ENCODE data around the gene RASL11B.
"Not testable (repeated sequence)": the region's sequence is repeated elsewhere in the genome, so short reads cannot be mapped to it uniquely, and the experiment has no call there.

Gene RASL11B, protein sequence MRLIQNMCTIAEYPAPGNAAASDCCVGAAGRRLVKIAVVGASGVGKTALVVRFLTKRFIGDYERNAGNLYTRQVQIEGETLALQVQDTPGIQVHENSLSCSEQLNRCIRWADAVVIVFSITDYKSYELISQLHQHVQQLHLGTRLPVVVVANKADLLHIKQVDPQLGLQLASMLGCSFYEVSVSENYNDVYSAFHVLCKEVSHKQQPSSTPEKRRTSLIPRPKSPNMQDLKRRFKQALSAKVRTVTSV

DNA sequence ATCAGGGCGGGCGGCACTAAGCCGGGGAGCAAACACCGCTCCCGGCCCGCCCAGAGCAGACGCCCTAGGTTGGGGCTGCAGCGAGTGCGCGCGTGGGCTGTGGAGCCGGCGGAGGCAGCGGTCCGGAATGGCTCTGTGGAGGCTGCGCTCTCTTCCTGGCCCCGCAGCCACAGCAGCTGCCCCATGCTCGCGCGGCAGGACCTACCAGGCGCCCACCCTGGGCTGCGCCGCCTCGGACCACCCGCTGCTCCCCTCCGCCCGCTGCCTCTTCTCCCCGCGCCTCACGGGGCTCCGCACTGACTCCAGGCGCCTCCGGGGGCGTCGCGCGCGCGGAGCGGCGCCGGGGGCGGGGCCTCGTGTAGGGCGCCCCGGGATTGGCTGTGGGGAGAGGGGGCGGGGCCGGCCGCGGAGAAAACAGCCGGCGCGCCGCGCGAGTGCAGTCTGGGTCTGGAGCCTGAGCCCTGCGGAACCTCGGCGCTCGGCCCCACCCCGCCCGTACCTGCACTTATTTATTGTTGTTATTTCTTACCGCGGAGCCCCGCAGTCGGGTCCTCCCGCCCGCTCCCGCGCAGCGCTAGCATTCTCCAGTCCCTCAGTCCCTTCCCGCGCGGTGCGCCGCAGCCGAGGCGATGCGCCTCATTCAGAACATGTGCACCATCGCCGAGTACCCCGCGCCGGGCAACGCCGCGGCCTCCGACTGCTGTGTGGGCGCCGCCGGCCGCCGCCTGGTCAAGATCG is at the start of gene RASL11B:
RASL11B (plus strand) TSS at position 439 of the 738 bp plus-strand sequence; CDS start at position 630, 191 bp downstream.
- peak; percentile 87 for DNase-seq

DNA sequence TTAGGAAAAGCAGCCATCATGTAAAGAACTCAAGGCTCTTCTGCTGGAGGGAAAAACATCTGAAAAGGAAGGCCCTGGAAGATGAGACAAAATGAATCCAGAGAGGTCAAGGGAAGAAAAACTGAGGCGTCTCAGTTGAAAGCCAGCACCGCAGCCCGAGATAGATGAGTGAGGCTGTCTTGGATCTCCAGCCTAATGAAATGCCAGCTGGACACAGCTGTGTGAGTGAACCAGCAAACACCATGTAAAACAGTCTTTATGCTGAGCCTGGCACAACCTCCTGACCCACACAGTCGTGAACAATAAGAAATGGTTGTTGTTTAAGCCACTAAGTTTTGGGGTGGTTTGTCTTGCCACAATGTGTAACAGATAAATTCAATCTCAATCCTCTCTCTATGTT is 48.6 kb upstream of the RASL11B start:
- no peak for DNase-seq

DNA sequence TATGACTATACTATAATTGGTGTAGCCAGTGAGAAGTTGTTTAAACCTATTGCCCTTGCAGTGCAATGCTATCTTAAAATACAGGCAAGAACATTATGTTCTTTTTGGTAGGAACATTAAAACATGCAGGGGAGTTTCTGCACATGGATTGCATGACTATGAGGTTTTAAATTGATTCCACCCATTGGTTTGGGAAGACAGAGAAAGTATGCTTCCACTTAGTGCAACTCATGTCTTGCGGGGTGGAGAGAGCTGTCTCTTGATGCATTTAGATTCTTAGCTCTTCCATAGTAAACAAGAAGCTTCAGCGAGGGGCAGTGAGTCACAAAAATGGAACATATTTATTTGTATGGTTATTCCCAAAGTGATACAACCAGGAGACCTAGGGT is 39.5 kb upstream of the RASL11B start:
- no peak for DNase-seq

DNA sequence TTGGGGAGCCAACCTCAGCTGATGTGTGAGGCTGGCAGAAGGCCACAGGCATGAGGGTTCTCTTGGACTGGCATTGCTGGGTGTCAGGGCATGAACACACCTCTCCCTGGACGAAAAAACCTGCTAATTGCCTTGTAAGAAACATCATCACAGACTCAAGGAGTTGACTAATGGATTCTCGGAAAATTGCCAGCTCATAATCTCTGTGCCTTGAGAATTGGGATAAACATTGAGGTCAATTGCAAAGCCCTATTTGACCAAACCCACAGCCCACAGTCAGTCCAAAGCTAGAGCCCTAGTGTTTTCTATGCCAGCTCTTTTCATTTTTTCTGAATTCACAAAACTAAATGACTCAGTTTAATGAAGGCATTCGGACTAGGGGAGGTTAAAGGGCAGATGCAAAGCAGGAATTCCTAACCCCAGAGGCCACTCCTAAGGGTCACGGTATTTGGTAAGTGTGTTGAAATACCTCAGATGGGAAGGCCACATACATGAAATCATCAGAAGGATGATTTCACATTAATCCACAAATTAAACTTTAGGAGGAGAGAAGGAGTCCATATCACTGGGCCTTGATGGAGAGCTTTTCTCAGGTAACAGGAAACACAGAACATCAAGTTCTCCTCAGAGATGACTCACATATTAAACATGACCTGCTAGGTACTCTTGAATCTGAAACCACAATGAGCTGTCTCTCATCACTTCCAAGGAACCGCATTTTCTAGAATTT is 39.0 kb upstream of the RASL11B start:
- no peak for DNase-seq

DNA sequence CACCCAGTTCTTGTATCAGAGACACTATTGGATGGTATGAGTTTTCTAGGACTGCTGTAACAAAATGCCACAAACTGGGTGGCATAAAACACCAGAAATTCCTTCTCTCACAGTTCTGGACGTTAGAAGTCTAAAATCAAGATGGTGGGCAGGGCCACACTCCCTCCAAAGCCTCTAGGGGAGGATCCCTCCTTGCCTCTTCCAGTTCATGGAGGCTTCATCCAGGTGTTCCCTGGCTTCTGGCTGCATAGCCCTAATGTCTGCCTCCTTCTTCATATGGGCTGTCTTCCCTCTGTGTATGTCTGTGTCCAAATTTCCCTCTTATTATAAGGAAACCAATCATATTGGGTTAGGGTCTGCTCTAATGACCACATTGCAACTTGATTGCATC is 38.4 kb upstream of the RASL11B start:
- DNase-seq: no peak

DNA sequence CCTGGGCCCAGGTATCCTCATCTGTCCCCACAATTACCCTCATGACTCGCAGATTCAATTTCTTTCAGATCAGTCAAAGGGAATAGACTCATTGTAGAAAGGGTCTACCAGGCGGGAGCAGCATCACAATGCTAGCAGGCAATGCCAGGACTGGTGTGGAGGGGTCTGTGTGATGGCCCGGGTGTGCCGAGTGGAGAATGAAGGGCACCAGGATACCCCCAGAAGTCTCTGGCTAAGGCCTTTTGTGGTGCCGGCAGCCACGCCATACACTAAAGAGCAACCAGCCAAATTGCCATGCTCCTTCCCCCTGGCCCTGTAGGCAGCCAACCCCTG is 37.9 kb upstream of the RASL11B start:
- DNase-seq: no peak

DNA sequence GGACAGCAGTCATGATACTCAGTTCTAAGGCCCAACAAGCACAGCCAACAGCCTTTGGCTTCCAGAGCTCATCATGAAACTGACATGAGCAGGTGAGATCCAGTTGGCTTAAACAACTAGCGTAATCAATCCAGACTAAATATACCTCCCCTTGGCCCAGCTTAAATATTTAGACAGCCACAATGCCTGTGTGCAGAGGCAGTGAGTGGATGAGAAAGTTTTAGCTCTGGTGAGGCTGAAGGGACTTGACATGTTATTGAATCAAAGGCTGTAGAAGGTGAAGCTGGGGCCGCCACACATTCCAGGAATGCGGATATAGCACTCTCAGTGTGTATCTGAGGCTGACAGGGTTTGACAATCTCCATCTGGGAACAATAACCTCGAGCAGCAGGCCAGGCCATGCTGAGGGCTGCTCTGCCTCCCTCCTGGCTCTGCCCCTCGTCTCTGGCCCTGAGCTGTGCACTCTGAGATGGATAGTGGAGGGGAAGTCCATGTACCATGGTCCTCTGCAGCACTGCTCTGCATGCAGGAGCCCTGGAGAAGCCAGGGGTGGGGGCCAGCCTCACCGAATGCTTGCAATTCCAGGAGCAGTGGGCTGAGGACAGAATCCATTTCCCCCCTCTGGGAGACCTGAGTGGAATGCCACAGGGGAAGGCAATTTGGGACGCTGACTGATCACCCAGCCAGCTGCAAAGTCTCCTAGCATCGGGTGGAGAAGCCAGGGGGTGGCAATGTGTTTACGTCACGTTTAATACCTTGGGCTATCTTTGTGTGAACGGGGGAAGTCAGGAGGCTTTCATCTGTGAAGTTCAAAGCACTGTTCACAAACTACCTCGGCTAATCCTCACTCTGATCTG is 37.3 kb upstream of the RASL11B start:
- DNase-seq: no peak

DNA sequence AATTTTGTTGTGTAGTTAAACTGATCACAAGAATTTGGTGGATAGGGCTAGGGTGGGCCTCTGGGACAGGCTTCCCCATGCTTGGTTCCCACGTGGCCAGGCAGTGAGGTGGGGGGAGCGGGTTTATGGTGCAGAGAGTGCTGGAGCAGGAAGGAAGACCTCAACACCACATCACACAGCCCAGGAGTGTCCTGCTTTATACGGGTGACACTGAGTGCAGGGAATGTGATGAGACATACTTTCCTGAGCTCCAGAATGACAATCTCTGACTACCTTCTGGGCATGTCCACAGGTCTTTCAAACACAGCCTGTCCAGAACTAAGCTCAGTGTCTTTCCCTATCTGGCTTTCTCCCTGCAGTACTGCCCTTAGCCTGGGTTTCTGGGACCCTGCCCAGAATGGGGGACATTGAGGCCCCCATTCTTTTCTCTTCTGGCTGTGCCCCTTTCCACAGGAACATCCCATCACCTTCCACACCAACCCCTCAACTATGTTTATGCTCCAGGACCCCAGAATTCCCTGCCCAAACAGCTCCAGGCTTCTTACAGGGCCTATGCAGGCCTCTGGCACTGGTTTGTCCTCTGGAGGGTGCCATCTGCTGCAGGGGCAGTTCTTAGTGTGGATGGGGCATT is 36.5 kb upstream of the RASL11B start:
- no peak for DNase-seq

DNA sequence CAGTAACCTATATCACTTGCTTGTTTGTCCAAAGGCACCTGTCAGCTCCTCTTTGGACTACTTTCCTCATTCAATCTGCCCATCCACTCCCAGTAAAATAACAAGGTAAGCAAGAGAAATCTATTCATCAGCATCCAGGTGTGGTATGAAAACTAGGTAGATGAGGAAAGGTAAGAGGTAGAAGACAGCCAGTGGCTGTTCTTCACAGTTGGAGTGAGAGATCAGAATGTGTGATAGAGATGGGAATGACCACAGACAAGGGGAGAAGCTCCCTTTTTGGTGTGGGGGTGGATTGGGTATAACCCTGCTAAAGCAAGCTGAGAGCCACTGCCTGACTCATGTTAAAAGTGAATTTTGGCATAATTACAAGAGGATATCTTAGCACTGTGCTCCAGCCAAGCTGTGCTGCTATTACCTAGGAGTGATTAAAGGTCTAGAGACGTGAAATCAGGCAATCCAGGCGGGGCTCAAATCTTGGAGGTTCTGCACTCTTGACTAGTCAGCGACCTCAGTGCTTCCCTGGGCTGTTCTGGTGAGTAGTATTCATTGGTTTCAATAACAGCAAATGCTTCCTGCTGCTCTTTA is 28.1 kb upstream of the RASL11B start:
- no peak for DNase-seq

DNA sequence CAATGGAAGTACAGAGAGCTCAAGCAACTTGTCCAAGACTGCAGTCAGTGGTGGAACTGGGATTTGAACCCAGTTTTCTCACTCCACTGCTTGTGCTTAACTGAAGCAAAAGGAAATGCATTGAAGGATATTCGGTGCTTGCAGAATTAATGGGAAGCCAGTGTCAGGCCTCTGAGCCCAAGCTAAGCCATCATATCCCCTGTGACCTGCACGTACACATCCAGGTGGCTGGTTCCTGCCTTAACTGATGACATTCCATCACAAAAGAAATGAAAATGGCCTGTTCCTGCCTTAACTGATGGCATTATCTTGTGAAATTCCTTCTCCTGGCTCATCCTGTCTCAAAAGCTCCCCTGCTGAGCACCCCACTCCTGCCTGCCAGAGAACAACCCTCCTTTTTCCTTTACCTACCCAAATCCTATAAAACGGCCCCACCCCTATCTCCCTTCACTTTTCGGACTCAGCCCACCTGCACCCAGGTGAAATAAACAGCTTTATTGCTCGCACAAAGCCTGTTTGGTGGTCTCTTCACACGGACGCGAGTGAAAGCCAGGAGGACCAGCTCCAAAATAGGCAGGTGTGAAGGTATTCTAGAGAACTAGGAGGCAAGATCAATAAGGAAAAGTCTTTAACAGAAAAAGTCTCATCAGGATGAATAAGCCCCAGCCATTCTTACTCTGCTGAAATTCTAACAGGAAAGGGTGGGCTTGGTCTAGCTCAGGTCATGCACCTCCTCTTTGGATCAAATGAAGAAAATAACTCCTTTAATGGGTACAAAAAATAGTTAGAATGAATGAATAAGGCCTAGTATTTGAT is 27.3 kb upstream of the RASL11B start:
- not testable (repeated sequence) for DNase-seq

DNA sequence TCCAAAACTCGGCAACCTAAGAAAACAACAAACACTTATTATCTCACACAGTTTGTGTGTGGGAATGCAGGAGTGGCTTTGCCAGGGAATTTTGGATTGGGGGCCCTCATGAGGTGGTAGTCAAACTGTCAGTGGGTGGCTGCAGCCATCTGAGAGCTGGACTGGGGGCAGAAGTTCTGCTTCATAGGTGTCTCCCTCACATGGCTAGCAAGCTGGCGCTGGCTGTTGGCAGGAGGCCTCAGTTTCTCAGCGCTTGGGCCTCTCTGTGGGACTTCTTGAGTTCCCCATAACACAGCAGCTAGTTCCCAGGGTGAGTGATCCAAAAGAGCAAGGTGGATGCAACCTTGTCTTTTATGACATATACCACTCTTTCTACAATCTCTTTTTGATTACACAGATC is 26.0 kb upstream of the RASL11B start:
- DNase-seq: no peak

DNA sequence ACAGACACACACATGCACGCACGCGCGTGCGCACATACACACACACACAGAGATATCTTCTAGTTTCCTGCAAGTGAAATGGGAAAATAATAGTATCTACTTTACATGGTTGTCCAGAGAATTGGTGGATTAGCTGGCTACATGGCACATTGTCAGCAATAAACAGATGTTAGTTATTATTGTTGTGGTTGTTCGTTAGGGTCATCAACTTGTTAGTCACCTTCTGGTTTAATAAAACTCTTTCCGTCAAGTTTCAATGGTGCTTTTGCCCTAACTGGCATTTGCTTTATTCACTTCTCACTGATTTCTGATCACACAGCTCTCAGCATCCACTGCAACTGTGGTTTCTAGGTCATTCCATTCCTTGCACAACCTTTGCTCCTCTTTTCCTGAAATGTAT is 25.4 kb upstream of the RASL11B start:
- no peak for DNase-seq

DNA sequence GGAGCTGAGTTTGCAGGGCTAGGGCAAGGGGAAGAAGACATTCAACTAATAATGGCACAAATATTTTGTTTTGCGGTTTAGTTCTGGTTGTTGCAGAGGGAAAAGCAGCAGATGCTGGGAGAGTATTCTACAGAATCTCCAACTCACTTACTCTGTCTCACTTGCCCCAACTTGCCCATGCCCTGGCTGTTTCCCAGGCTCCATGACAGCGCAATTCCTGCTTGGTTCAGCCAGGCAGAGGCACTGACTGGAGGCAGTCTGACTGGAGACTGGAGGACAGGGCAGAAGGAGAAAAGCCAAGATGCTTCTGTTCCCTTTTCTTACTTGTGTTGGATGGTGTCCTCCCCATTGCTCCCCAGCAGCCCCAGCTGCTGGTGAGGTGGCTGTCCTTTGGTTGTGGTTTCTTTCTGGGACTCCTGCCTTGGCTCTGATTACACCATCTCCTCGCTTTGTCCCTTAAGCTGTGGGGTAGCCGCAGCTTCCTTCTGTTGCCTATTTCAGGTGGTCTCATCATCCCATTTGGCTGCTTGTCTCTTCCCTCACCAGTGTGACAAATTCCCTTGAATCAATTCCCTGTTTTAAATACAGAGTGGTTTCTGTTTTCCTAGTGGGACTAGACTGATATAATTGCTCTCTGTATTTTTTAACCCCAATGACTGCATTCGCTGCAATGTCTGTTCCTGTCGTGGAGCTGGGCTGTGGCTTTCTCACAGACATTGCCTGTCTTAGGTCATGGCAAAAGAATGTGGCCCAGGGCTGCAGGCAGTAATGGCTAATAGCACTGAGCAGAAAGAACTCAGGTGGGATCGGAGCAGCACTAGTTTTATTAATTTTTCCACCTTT is 24.2 kb upstream of the RASL11B start:
- no peak for DNase-seq

DNA sequence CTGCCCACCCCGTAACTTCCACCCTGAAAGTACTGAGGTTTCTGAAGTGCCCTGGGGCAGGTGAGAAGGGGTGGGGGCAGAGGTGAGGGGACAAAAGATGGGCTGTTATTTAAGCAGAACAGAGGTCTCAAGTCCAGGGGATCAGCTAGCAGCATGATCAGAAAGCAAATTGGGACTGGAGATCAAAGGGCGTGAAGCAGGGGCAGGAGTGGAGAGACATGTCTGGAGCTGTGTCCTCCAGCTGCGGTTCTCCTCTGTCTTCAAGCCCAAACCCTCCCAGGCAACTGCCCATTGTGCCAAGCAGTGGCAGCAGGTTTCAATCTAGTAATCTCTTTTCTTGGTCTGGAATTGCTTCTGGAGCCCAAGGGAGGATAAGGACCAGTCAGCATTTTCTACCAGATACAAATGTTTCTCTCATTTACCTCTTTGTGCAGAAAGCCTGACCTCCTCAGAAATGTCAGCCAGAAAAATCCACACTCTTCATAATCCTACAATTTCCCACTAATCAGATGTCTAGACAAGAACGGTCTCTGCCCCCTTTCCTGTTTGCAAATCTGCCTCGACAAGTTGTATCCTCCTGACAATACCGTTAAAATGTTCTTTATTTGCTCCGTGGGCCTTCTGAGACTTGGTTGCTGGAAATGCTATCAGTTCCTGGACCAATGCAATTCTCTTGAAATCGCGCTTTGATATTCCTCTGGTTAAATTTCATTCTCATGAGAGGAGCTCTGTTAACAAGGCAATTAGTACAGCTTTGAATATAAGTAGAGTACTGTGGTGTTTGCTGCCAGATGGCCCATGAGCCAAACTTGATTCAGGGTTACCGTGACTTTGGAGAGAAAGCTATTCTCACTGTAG is 23.2 kb upstream of the RASL11B start:
- no peak for DNase-seq

DNA sequence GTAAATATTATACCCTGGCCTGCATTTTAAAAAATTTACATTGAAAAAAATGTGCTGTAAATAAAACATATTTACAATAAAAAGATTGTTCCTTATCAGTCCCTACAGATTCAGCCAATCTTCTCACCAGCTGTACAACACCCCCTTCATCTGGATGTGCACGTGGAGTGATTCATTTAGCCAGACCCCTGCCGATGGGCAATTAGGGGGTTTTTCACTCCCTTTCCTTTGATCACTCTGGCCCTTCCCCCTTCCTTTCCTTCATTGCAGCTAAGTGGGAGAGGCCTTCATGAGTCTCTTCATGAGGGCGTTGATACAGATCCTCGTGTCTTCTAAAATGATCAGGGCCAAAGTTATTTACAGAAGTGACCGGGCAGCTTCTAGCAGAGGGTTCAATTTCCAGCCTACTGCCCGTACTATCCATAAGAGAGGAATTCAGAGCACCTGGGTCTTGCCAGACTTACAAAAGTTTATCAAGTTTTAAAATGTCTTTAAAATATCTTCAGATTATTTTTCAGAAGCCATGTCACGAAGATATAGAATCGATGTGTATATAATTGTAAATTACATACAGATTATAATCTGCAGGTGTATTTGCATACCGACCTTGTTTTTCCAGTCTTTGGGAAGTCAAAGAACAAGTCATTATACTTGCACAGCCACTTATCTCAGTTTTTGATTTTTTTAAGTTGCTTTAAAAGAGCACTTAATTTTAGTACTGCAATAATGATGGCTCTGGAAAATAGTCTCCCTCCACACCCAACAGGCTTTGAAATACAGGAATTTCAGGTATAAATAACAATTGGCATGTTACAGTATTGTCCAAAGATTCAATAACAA is 21.4 kb upstream of the RASL11B start:
- no peak for DNase-seq

DNA sequence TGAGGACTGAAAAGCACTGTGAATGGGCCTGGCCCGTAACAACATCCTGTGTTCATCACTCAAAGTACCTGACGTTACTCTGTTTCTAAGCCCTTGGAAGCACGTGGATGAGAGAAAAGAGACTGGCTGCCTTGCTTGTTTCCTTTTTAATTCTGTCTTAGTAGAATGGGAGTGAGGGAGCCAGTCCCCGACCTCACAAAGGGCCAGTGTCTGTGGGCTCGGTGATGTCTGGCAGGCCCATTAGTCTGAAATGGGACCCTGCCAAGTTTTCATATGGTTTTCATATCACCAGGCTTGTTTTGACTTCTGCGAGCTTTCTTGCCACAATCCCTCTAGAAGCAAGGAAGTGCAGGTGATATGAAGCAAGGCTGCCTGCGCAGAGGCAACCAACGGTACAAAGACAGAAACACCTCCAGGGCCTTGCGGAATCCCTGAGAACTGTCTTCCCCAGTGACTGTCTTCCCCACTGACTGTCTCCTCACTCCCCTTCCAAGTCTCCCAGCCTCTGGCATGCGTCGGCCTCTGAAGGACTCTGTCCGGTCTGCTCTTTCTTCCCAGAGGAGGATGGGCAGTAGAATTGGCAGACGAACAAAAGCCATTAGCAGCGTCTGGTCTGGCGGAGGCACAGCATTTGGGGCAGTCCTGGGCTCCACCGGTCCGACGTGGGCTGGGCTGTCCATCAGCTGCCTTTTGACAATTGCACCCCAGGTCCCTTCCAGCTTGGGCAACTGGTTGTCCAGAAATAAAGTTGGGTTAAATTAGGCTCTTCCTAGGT is 20.2 kb upstream of the RASL11B start:
- DNase-seq: no peak

DNA sequence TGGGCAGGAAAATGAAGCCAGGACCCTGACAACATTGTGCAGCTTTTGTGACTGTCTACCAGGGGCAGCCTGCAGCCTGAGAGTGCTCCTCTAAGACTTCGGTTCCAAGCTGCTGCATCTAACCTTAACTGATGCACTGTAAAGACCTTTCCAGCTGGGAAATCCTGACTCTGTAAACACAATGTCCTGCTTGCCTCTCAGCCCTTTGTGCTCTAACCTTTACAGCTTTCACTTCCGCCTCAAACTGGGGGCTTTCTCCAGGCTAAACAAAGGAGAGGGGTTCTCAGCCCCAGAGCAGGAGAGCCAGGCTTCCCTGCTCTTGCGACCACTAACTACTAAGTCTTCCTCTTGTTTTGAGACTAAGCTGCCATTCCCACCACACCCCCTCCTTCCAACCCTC is 19.3 kb upstream of the RASL11B start:
- no peak for DNase-seq

DNA sequence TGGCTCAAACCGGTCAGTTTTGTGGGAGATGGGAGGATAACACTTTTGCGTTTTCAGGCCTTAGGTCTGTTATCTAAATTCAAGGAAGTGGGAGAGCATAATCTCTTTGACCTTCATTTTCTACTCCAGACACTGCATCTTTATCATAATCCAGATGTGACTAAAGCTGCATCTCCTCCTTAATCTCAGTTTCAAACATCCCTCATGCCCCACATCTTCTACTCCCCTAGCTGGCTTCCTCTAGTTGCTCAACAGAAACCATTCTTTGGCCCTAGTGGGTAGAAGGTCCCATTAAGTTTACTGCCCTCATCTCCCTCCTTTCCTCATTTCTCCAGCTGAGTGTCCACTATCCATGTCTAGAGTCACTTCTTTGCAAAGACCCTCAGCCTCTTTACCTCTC is 18.8 kb upstream of the RASL11B start:
- no peak for DNase-seq

Measured in stimulated activated CD4-positive, alpha-beta T cell treated with anti-CD3 and anti-CD28 coated beads, Interleukin-4, amount 100 ng/mL, for 1 hour (primary cell).